ENCODE results near the gene SRL. TPM values are rescaled to one million over a fixed set of nuclear protein-coding genes. Genes with fewer than 3 reads are reported as not detected.

SRL gene
- total and polyA plus RNA-seq, 2 of the 13 experiments (the other 11 are each of a cell fraction or from before 2014, with no cell fraction given) = 0.05 TPM; not detected in 1

GRCh38 chr16:4205971-4206370 is 35.9 kb downstream of the SRL start:
- H4K20me1 ChIP-seq (ENCODE audit: insufficient read depth, low read length) = no peaks in the 10 kb centered on the region

GRCh38 chr16:4204521-4204920 is 37.4 kb downstream of the SRL start:
- ATAC-seq = no peak
- BruUV-seq (replicated peaks) = no TSS peak
- FAIRE-seq = no peak
- Histone ChIP-seq H3K4me2 (ENCODE audit: low read depth, low read length) (no peak overlapping the region), H3K36me3 (replicated peaks in 1 of 2; ENCODE audit: control insufficient read depth in 1 of 2, insufficient read depth in 2 of 2, low read length in 2 of 2) (no peaks in the 10 kb centered on the region), H3K79me2 (ENCODE audit: insufficient read depth, low read length) (no peaks in the 10 kb centered on the region), H3K27ac (ENCODE audit: extremely low read length, insufficient read depth, low read length) (no peak overlapping the region), H2AFZ (ENCODE audit: low read length) (no peak overlapping the region), H3K9ac (ENCODE audit: insufficient read depth, low read depth, low read length) (no peak overlapping the region), H3K9me3 (ENCODE audit: low read length) (no peaks in the 10 kb centered on the region), H3K4me1 (ENCODE audit: insufficient read depth, low read length) (peaks cover 21% of the 10 kb centered on the region), H3K27me3 (ENCODE audit: control insufficient read depth in 1 of 2, insufficient read depth in 2 of 2, low read length in 2 of 2) (peaks cover 2 to 42% of the 10 kb centered on the region in 2 experiments; a peak in 2 of 5 replicates), H3K4me3 (replicated peaks in 1 of 3; ENCODE audit: insufficient read depth in 1 of 3, low read depth in 2 of 3, low read length in 3 of 3) (no peak overlapping the region), H4K20me1 (ENCODE audit: insufficient read depth, low read length) (no peaks in the 10 kb centered on the region)
- WGBS (ENCODE audit: low lambda C conversion rate) = 55% methylated on average over 9 of the region's 9 CpGs
- CTCF ChIA-PET (ENCODE audit: low intra/inter-chr PET ratio, low total read pairs) = no interaction called here
- POLR2A ChIA-PET = interaction anchor here (2.2 kb wide), 1 partner anchor 49 kb away, joined by 10 read pairs; no protein-coding TSS in a partner anchor
- in situ Hi-C loops (cut with HindIII; ENCODE audit: extremely low pct_ligation_motif_present, low pct_unique_long_range_greater_than_20kb) (loop anchor here (5.0 kb wide), 1 partner anchor 48 kb away; no protein-coding TSS in a partner anchor), intact Hi-C loops (cut with micrococcal nuclease; ENCODE audit: unreplicated experiment) (no loop called here)
- no peak for DNase-seq (ENCODE audit: low spot score)
- TF ChIP-seq ZNF253 (CRISPR knock-in tag; IDR thresholded peaks at IDR 0.05; ENCODE audit: borderline replicate concordance) = no peak
- TF ChIP-seq USF2 (IDR thresholded peaks at IDR 0.05; ENCODE audit: low read depth, low read length) = no peak
- TF ChIP-seq USF2 (CRISPR knock-in tag; IDR thresholded peaks at IDR 0.05; ENCODE audit: borderline replicate concordance) = no peak
- TF ChIP-seq ZNF550 (CRISPR knock-in tag; IDR thresholded peaks at IDR 0.05; ENCODE audit: borderline replicate concordance) = no peak
- no peak for TF ChIP-seq SNAPC5 (CRISPR knock-in tag; IDR thresholded peaks at IDR 0.05; ENCODE audit: borderline replicate concordance)
- no peak for TF ChIP-seq FOXP4 (CRISPR knock-in tag; IDR thresholded peaks at IDR 0.05)

More at GRCh38 chr16:4205971-4206370, 35.9 kb downstream of the SRL start:
- no peak for ATAC-seq
- no peaks in the 10 kb centered on the region for H3K36me3 ChIP-seq (replicated peaks in 1 of 2; ENCODE audit: control insufficient read depth in 1 of 2, insufficient read depth in 2 of 2, low read length in 2 of 2)
- intact Hi-C loops (cut with micrococcal nuclease; ENCODE audit: unreplicated experiment) = no loop called here
- CTCF ChIA-PET (ENCODE audit: low intra/inter-chr PET ratio, low total read pairs) = no interaction called here
- in situ Hi-C loops (cut with HindIII; ENCODE audit: extremely low pct_ligation_motif_present, low pct_unique_long_range_greater_than_20kb) = loop anchor here (5.0 kb wide), 1 partner anchor 116 kb away; no protein-coding TSS in a partner anchor
- no peak overlapping the region for H2AFZ ChIP-seq (ENCODE audit: low read length)
- no peak for FAIRE-seq
- H3K4me2 ChIP-seq (ENCODE audit: low read depth, low read length) = no peak overlapping the region
- DNase-seq (ENCODE audit: low spot score) = no peak
- H3K4me1 ChIP-seq (ENCODE audit: insufficient read depth, low read length) = peaks cover 27% of the 10 kb centered on the region
- H3K9ac ChIP-seq (ENCODE audit: insufficient read depth, low read depth, low read length) = no peak overlapping the region
- POLR2A ChIA-PET = no interaction called here
- no peak for TF ChIP-seq ZBTB20 (CRISPR knock-in tag; IDR thresholded peaks at IDR 0.05; ENCODE audit: borderline replicate concordance, low read depth)
- TF ChIP-seq ZMYM4 (CRISPR knock-in tag; IDR thresholded peaks at IDR 0.05) = no peak
- TF ChIP-seq ZNF607 (CRISPR knock-in tag; IDR thresholded peaks at IDR 0.05; ENCODE audit: borderline replicate concordance) = no peak
- no peak for TF ChIP-seq ZNF44 (CRISPR knock-in tag; IDR thresholded peaks at IDR 0.05)
- no peak for TF ChIP-seq GPBP1L1 (CRISPR knock-in tag; IDR thresholded peaks at IDR 0.05)
- TF ChIP-seq MYNN (CRISPR knock-in tag; IDR thresholded peaks at IDR 0.05; ENCODE audit: low read depth) = no peak
- TF ChIP-seq SRSF9 (IDR thresholded peaks at IDR 0.05; ENCODE audit: borderline replicate concordance, insufficient read depth, low read depth, low read length, poor library complexity, severe bottlenecking) = no peak
- H3K9me3 ChIP-seq (ENCODE audit: low read length) = no peaks in the 10 kb centered on the region
- no TSS peak for BruUV-seq (replicated peaks)
- H3K27me3 ChIP-seq (ENCODE audit: control insufficient read depth in 1 of 2, insufficient read depth in 2 of 2, low read length in 2 of 2) = peaks cover 2 to 42% of the 10 kb centered on the region in 2 experiments; a peak in 2 of 5 replicates
- no peak overlapping the region for H3K4me3 ChIP-seq (replicated peaks in 1 of 3; ENCODE audit: insufficient read depth in 1 of 3, low read depth in 2 of 3, low read length in 3 of 3)
- no peak overlapping the region for H3K27ac ChIP-seq (ENCODE audit: extremely low read length, insufficient read depth, low read length)
- no peaks in the 10 kb centered on the region for H3K79me2 ChIP-seq (ENCODE audit: insufficient read depth, low read length)
- 10% methylated on average over 4 of the region's 8 CpGs for WGBS (ENCODE audit: low lambda C conversion rate)

Measured in HepG2 (cell line).